ENCODE results near the gene VAV3.

- TF ChIP-seq CTCF (IDR thresholded peaks at IDR 0.05) (no peak), POLR2A (IDR thresholded peaks at IDR 0.05) (no peak)
Measured at GRCh38 chr1:108012553-108012952, 47.6 kb upstream of the VAV3 start.

All from adrenal gland (tissue), 5 donors.